ENCODE results near the gene CAPN6.

The CAPN6 gene

DNA sequence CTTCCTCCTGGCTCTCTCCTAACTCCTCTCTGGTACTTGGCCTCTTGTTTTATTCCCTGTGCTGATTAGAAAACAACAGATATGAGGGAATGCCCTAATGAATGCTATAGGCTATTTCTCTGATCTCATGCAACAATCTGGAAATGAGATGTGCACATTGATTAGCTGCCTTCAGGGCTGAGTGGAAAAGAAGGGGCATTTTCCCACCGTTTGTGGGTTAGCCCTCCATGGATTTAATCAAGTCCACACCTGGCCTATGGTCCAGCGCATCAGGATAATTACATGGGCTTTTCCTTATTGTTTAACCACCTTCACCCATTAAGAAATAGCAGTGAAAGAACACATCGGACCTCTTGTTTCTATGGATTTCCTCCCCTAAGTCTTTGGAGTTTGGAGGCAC, 70.0 kb downstream of the CAPN6 start:
- H3K79me2 ChIP-seq (ENCODE audit: control insufficient read depth, insufficient read depth, low read length, unreplicated experiment): no peaks in the 10 kb centered on the region
- no peaks in the 10 kb centered on the region for H3K4me1 ChIP-seq (ENCODE audit: control insufficient read depth, insufficient read depth, low read length, unreplicated experiment)
- H3K27me3 ChIP-seq (ENCODE audit: insufficient read depth, low read length): no peaks in the 10 kb centered on the region
- no peak overlapping the region for H3K27ac ChIP-seq (ENCODE audit: low read depth, low read length)
- H3K36me3 ChIP-seq (ENCODE audit: insufficient read depth, low read length): no peaks in the 10 kb centered on the region
- no peak overlapping the region for H3K4me3 ChIP-seq (ENCODE audit: low read depth, low read length)
- no peak overlapping the region for H2AFZ ChIP-seq (ENCODE audit: low read length, unreplicated experiment)

DNA sequence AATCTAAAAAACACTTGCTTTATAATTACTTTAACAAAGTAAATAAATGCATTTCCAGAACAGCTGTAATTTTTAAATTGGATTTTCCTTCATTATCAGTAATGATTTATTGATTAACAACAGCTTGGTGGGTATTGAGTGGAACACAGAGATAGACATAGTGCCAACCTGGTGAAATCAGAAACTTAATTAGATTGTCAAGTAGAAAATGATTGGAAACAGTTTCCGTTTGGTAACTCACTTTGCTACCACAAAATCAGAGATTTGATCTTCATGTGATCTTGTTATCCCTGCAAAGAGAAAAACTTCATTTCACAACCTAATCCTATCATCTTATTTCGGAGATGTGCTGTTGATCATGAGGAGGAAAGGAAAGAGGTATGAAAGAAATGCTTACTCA, 70.8 kb downstream of the CAPN6 start:
- Histone ChIP-seq H3K36me3 (ENCODE audit: insufficient read depth, low read length) (no peaks in the 10 kb centered on the region), H3K4me1 (ENCODE audit: control insufficient read depth, insufficient read depth, low read length, unreplicated experiment) (no peaks in the 10 kb centered on the region), H2AFZ (ENCODE audit: low read length, unreplicated experiment) (no peak overlapping the region), H3K27me3 (ENCODE audit: insufficient read depth, low read length) (no peaks in the 10 kb centered on the region), H3K79me2 (ENCODE audit: control insufficient read depth, insufficient read depth, low read length, unreplicated experiment) (no peaks in the 10 kb centered on the region), H3K27ac (ENCODE audit: low read depth, low read length) (no peak overlapping the region), H3K4me3 (ENCODE audit: low read depth, low read length) (no peak overlapping the region)
